Panc1 (cell line): ENCODE data around the gene DNAJA3.

ENCODE experiments used
- POLR2AphosphoS5 ChIP-seq: IDR thresholded peaks from 2 replicates; pipeline ENCODE4 v1.6.1; 2012; ENCODE audit warnings: mild to moderate bottlenecking, low read depth, low read length, moderate library complexity
- SIN3A ChIP-seq: IDR thresholded peaks from 2 replicates; pipeline ENCODE4 v1.6.1; 2012; ENCODE audit warnings: low read depth, mild to moderate bottlenecking, low read length, moderate library complexity, borderline replicate concordance; ENCODE audit not compliant: insufficient read depth
- TCF7L2 ChIP-seq: IDR thresholded peaks from 2 replicates; pipeline ENCODE4 v1.6.1; 2011; ENCODE audit warnings: mild to moderate bottlenecking, low read depth, low read length, inconsistent platforms
- TF ChIP-seq, protein P1 (sequence below): fragments of 450-650 bp; IDR thresholded peaks from 2 replicates; pipeline ENCODE4 v1.5.1; 2017; ENCODE audit warnings: mild to moderate bottlenecking
- TF ChIP-seq, protein P2 (sequence below), 2 experiments: IDR thresholded peaks; 2 replicates each; pipeline ENCODE4 v1.6.1; 2011 to 2012; ENCODE audit warnings: low read depth in 2 of 2, control low read depth in 1 of 2, low read length in 1 of 2, mild to moderate bottlenecking in 1 of 2, moderate library complexity in 1 of 2; ENCODE audit not compliant: insufficient read depth in 1 of 2

DNA sequence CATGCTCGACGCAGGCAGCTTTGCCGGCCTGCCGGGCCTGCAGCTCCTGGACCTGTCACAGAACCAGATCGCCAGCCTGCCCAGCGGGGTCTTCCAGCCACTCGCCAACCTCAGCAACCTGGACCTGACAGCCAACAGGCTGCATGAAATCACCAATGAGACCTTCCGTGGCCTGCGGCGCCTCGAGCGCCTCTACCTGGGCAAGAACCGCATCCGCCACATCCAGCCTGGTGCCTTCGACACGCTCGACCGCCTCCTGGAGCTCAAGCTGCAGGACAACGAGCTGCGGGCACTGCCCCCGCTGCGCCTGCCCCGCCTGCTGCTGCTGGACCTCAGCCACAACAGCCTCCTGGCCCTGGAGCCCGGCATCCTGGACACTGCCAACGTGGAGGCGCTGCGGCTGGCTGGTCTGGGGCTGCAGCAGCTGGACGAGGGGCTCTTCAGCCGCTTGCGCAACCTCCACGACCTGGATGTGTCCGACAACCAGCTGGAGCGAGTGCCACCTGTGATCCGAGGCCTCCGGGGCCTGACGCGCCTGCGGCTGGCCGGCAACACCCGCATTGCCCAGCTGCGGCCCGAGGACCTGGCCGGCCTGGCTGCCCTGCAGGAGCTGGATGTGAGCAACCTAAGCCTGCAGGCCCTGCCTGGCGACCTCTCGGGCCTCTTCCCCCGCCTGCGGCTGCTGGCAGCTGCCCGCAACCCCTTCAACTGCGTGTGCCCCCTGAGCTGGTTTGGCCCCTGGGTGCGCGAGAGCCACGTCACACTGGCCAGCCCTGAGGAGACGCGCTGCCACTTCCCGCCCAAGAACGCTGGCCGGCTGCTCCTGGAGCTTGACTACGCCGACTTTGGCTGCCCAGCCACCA, 44.4 kb upstream of the DNAJA3 start:
- TF ChIP-seq POLR2AphosphoS5: no peak
- TF ChIP-seq, protein P1, sequence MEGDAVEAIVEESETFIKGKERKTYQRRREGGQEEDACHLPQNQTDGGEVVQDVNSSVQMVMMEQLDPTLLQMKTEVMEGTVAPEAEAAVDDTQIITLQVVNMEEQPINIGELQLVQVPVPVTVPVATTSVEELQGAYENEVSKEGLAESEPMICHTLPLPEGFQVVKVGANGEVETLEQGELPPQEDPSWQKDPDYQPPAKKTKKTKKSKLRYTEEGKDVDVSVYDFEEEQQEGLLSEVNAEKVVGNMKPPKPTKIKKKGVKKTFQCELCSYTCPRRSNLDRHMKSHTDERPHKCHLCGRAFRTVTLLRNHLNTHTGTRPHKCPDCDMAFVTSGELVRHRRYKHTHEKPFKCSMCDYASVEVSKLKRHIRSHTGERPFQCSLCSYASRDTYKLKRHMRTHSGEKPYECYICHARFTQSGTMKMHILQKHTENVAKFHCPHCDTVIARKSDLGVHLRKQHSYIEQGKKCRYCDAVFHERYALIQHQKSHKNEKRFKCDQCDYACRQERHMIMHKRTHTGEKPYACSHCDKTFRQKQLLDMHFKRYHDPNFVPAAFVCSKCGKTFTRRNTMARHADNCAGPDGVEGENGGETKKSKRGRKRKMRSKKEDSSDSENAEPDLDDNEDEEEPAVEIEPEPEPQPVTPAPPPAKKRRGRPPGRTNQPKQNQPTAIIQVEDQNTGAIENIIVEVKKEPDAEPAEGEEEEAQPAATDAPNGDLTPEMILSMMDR: no peak
- TF ChIP-seq SIN3A: no peak
- TF ChIP-seq, protein P2, sequence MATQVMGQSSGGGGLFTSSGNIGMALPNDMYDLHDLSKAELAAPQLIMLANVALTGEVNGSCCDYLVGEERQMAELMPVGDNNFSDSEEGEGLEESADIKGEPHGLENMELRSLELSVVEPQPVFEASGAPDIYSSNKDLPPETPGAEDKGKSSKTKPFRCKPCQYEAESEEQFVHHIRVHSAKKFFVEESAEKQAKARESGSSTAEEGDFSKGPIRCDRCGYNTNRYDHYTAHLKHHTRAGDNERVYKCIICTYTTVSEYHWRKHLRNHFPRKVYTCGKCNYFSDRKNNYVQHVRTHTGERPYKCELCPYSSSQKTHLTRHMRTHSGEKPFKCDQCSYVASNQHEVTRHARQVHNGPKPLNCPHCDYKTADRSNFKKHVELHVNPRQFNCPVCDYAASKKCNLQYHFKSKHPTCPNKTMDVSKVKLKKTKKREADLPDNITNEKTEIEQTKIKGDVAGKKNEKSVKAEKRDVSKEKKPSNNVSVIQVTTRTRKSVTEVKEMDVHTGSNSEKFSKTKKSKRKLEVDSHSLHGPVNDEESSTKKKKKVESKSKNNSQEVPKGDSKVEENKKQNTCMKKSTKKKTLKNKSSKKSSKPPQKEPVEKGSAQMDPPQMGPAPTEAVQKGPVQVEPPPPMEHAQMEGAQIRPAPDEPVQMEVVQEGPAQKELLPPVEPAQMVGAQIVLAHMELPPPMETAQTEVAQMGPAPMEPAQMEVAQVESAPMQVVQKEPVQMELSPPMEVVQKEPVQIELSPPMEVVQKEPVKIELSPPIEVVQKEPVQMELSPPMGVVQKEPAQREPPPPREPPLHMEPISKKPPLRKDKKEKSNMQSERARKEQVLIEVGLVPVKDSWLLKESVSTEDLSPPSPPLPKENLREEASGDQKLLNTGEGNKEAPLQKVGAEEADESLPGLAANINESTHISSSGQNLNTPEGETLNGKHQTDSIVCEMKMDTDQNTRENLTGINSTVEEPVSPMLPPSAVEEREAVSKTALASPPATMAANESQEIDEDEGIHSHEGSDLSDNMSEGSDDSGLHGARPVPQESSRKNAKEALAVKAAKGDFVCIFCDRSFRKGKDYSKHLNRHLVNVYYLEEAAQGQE (IDR thresholded peaks at IDR 0.05; ENCODE audit: insufficient read depth in 1 of 2, low read depth in 2 of 2, low read length in 1 of 2): no peak
- TF ChIP-seq TCF7L2: no peak
